Panc1 (cell line): ENCODE data around the gene STAG2.

Experiments
- POLR2AphosphoS5 ChIP-seq: IDR thresholded peaks from 2 replicates; pipeline ENCODE4 v1.6.1; 2012; ENCODE audit warnings: mild to moderate bottlenecking, low read depth, low read length, moderate library complexity
- TF ChIP-seq, protein P1 (sequence below): fragments of 450-650 bp; IDR thresholded peaks from 2 replicates; pipeline ENCODE4 v1.5.1; 2017; ENCODE audit warnings: mild to moderate bottlenecking

DNA sequence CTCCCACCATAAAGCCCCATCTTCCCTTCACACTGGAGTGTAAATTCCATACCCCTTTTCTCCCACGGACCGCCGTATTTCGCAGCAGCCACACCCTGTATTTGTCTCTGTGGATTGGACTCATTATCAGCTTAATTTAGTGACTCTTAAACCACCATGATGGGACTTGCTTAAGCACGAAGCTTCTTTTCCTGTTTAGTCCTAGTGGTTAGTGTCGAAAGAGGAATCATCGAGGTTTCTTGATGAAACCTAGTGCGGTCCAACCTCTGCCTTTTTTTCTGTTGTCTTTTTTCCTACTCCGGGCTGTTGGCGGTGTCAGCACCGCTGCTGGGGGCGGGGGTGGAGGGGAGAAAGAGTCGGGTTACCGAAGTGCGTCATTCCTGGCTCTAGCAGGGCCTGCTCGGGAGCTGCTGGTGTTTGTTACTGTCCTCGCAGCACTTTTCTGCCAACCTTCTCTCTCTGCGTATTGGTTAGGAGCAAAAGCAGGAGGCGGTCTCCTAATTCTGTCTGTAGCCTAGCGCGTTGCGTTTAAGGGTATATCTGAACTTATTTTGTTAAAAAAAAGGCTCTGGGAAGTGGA lies 1.4 kb downstream of the STAG2 start:
- peak; percentile 63 for TF ChIP-seq POLR2AphosphoS5
- TF ChIP-seq, protein P1, sequence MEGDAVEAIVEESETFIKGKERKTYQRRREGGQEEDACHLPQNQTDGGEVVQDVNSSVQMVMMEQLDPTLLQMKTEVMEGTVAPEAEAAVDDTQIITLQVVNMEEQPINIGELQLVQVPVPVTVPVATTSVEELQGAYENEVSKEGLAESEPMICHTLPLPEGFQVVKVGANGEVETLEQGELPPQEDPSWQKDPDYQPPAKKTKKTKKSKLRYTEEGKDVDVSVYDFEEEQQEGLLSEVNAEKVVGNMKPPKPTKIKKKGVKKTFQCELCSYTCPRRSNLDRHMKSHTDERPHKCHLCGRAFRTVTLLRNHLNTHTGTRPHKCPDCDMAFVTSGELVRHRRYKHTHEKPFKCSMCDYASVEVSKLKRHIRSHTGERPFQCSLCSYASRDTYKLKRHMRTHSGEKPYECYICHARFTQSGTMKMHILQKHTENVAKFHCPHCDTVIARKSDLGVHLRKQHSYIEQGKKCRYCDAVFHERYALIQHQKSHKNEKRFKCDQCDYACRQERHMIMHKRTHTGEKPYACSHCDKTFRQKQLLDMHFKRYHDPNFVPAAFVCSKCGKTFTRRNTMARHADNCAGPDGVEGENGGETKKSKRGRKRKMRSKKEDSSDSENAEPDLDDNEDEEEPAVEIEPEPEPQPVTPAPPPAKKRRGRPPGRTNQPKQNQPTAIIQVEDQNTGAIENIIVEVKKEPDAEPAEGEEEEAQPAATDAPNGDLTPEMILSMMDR, result no peak
